Right forelimb (tissue), 1 donor: ENCODE data around the gene NKIRAS2.

ENCODE experiments used
- DNase-seq: peaks from one replicate; pipeline ENCODE4 v3.0.0-alpha.2; 2018

The NKIRAS2 gene

DNA sequence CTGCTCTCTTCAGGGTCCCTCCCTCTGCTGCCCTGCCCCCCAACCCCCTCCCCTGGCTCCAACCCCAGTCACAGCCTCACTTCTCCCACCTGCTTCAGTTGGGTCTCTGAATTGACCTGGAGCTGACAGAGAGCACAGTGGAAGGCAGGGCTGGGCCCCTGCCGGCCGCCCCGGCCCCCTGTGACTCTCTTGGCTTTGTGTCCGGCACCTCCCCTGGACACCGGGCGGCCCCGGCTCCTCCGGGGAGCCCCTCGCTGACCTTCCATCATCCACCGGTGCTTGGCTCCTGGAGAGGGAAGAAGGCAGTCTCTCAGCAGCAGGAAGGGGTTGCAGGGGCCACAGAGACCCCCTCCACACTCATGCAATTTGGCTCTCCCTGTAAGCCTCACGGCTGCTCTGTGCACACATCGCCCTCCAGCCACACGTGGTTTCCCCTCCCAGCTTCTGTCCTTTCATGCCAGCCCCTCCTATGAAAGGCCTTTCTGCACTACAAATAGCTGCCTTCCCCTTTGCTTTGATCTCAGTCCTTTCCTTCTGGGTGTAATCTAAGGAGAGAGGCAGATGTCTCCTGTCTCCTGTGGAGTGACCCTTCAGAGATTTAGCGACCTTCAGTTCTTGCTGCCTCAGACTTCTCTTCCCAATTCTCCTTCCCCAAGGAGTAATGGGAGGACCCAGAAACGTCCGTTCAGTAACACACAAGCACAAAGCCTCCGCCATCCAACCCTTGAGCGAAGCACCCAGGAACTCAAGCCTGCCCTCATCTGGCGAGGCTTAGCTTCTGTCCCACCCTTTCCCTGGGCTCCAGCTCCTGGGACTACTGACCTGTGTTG, 8.3 kb downstream of the NKIRAS2 start:
- DNase-seq = no peak

DNA sequence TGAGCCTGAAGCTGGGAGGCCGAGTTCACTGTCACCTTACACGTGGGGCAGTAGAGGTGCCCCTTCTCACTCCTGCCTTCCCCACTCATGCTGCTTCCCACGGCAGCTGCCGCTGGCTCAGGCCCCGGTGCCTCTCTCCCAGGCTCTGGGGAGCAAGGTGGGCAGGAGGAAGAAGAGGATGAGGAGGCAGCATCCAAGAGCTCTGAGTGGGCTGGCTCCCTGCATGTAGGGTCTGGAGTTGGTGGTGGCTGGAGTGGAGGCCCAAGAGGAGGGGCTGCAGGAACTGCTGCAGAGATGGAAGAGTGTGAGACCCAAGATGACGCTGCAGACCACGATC, 8.9 kb downstream of the NKIRAS2 start:
- no peak for DNase-seq

DNA sequence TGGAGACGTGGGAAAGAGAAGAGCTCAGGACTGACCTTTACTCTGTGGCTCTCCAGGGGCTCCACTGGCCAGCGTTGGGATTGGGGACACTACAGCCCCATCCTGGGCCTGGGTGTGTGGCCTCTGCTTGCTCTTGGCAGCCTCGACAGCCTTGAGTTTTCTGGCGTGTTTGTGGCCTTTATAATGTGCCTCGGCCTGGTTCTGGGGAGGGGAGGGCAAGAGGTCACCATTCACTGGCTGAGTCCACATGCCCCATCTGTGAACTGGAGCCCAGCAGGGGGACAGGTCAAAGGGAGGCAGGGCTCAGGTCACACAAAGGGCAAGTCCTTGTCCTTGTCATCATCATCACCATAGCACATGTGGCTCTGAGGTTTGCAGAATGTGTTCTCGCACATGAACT, 11.7 kb downstream of the NKIRAS2 start:
- no peak for DNase-seq

DNA sequence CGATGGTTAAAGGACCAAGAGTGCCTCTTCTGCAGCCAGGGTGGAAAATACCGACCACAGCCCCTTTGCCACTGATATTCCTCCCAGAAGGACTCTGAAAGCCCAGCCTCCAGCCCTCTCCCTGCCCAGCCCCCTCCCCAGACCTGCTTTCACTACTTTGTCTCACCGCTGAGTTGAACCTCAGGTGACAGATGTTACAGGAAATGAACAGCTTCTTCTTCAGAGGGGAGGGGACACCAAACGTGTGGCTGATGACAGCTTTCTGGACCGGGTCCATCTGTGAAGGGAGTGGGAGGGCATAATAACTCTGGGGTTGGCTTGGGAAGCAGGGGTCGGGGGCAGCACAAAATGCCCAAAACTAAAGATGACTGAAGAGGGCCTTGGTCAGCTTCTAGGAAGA, 14.2 kb downstream of the NKIRAS2 start:
- DNase-seq = no peak

DNA sequence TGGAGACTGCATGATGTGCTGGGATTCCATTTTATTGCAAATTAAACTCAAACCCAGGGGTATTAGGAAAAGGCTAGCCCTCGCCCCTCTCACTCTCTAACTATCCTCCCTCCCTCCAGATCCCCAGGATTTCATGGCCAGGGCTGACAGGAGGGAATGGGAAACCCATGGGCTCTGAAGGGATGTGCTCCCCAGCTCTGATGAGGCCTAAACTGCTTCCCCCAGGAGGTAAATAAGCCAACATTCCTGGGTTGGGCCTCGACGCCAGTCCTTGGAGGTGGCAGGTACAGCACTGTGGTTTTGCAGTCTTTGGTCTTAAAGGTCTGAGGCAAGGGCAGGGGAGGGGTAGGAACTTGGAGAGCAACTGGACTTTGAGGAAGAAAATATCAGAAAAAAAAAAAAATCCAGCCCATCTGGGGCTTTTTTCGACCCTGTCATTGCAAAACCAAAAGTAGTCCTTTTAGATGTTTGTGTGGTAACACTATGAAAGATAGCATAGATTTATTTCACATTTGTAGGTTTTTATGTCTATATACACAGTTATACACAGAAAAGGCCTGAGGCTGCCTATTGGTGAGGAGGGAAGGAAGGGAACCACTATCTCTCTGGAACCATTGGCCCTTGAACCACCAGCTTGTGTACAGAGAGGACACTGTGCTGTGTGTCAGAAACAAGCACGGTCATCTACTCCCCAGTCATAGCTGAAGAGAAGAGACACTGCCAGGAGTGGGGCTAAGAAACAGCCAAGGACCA, 18.5 kb downstream of the NKIRAS2 start:
- no peak for DNase-seq

DNA sequence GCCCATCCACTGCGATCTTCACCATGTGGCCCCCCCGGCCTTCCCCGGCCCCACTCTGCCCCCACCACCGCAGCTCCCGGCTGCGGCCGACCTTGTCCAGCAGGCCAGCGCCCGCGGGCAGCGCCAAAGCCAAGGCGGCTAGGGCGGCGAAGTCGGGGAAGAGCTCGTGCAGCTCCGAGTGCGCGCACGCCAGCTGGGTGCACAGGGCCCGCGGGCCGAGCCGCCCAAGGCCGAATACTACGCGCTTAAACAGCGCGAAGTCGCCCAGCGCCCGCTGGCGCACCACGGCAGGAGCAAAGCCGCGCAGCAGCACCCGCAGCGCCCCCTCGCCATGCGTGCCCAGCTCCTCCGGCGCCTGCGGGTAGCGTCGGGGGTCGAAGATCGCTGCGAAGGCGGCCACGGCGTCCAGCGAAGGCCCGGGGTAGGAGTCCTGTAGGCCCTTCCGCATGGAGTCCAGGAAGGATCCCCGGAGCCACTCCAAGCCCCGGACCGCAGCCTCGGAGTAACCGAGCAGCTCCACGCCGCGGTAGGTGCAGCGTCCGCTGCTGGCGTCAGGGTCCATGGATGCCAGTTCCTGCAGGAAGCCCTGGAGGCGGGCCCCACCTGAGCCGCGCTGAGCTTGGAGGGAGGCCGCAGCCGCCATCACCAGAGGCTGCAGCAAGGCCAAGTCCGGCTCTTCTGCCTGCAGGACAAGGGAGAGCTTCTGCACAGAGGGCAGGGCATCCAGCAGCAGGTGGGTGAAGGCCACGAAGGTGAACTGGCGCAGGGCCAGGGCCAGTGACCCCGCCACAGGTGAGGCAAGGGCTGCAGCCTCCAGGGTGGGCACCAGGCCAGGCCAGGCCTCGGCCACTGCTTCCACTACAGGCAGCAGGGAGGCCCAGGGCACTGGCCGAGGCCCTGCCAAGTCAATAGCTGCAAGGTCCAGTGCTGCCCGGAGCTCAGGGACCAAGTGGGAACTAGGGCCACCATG, 20.2 kb downstream of the NKIRAS2 start:
- no peak for DNase-seq

DNA sequence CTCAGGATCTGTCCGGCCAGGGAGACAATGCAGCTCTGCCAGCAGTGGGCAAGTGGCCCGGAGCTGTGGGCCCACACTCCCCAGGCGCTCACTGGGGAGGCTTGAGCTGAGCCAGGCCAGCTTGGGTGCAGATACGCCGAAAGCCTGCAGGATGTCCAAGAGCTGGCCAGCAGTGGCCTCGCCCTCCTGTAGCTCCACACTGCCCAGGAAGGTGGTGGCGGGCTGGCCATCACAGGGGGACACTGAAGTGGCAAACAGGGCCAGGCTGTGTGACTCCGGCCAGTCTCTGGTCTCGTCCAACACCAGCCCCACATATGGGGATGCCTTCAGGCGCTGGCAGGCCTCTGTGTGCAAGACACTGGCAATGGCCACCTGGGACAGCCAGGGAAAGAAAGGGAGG, 20.9 kb downstream of the NKIRAS2 start:
- no peak for DNase-seq

DNA sequence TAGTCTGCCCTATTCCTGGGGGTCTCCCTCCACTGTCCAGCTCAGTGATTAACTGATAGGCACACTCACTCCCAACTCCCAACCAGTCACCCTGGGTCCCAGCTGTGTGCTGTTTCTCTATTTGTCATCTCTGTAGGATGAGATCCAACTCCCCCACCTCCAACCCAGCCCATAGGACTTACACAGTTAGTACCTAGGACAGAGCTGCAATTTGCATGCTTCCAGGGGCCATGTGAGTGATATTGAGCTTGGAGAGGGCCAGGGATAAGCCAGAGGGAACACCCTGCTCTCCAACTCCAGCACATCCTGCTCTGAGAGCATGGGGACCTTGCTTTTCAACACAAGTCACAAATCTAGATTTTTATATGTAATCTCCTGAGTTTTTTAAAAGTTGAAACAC, 21.7 kb downstream of the NKIRAS2 start:
- no peak for DNase-seq

DNA sequence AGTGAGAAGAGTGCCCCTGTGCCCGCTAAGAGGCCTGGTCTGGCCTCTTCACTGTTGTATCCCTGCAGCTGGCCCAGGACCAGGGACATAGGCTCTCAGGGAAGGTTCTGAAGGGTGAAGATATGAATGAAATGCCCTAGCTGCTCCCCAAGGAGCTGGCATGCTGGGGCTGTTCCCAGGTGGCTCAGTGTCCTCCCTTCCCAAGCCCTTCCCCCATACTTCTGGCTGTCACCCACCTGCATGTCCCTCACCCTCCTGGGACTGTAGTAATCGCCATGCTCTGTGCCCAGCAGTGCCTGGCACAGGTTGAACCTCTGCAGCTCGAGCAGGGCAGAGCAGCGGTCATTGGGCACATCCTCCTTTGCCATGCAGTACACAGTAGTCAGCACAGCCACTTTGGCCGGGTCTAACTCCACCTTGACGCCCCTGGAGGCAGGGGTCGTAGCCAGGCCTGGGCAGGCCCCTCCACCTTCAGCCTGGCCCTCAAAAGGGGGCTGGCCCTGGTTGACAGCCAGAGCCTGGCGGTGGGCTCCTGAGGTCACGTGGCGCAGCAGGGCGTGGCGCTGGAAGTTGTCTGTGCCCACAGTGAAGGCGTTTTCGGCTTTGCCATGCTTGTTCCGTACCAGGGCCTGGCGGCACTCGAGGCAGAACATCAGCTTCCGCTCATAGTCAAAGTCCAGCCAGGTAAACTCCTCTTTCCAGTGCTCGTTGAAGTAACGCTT, 22.9 kb downstream of the NKIRAS2 start:
- DNase-seq = no peak

DNA sequence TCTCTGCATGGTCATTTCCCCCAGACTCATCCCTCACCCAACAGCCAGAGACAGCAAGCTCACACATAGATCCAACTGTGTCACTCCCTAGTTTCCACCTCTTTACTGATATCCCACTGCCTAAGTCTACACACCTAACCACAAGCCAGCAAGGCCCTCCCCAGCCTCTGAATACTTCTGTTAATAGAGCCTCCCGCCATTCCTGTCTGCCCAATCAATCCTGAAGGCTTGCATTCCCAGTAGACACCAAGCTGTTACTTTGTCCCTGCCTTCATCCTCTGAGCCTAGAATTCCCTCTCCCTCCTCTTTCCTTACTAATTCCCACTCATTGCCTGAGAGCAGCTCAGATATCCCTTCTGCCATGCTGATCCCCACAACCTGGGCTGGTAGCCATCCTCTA, 25.8 kb downstream of the NKIRAS2 start:
- DNase-seq = no peak

DNA sequence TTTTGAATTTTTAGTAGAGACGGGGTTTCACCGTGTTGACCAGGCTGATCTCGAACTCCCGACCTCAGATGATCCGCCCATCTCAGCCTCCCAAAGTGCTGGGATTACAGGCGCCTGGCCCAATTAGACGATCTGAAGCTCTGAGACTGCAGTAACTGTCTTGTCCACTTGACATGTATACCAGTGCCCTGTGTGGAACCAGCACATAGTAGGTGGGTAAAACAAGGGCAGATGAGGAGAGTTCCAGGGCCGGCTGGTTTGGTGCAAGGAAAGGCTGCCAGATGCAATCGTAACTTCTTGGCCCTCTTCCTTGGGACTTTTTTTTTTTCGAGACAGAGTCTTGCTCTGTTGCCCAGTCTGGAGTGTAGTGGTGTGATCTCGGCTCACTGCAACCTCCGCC, 27.5 kb downstream of the NKIRAS2 start:
- DNase-seq = no peak

DNA sequence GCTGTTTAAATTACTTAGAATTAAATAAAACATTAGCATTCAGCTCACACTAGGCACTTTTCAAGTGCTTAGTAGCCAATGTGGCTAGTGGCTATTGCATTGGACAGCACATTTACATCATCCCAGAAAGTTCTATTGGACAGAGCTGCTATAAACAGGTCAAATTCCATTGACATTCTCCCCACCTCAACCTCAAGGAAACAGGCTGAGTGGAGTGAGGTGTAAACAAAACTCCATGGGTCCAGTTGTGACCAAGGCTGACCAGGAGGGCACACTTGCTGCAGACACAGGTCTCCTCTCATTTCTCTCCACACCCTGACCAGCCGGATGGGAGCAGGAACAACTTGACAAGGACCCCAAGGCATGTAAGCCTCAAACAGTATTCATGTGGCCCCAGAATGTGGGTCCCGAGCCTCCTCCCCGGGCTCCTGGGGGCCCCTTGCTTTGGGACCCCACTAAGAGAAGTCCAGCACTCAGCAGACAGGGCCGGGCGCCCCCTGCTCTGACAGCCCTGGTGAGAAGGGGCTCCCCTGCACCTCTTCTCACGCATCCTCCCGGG, 30.0 kb downstream of the NKIRAS2 start:
- peak; percentile 63 for DNase-seq

DNA sequence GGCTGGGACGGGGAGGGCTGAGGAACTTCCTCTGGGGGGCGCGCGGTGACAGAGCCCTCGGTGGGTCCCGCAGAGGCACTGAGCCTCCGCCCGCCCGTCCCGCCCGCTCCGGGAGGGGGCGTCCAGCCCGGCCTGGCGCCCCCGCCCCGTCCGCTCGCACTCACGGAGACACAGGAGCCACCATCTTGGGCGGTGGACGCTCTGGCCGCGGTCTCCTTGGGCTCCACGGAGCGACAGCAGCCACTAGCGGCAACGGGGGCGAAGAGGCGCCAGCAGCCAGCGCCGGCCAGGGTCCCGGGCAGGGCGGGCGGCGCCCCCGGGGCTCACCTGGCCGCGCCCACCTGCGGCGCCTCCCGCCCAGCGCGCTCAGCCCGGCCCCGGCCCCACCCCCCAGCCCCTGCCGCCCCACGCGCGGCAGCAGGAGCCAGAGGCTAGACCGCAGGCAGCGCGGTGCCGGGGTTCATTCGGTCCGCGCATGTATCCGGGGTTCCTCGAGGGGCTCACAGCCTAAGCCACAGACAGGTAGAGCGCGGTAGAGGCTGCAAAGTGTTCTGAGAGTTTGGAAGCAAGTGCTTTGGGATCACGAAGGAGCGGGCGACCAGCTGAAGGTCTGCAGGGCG, 30.6 kb downstream of the NKIRAS2 start, which contains the start of gene C17orf113:
C17orf113 (minus strand) TSS at position 209 of the 620 bp plus-strand sequence. CDS start 7,225 bp downstream, outside the sequence.
- DNase-seq = peak; percentile 73

DNA sequence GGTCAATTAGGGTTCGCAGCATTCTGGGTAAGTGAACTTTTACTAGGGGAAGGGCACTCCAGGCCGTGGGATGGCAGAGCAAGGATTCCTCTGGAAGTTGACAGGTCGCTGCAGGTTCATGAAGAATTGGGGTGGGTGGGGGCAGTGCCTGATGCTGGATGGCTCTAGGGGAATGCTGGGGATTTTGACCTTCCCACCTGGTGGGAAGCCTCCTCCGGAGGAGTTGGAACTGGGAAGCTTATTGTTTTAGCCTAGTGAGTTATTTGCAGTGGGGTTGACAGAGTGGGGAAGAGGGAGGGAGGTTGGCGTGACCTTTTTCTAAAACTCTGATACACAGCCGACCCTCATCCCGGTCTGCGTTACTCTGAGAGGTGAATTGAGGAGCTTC, 31.1 kb downstream of the NKIRAS2 start:
- no peak for DNase-seq

DNA sequence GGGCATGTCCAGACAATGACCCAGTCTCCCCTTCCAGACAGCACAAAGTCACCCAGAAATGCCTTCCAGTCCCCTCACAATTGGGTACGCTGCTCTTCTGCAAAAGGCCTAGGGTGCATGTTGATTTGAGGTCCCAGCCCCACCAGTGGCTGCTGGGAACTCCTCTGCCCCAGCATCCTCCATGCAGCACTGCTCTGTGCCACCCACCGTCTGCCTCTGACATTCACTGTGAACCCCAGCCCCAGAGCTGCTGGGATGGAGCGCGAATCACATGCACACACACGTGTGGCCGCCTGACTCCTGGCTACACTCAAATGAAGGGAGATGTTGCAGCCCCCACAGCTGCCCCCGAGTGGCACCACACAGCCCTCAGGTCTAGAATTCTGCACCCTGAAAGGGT, 31.8 kb downstream of the NKIRAS2 start:
- no peak for DNase-seq

DNA sequence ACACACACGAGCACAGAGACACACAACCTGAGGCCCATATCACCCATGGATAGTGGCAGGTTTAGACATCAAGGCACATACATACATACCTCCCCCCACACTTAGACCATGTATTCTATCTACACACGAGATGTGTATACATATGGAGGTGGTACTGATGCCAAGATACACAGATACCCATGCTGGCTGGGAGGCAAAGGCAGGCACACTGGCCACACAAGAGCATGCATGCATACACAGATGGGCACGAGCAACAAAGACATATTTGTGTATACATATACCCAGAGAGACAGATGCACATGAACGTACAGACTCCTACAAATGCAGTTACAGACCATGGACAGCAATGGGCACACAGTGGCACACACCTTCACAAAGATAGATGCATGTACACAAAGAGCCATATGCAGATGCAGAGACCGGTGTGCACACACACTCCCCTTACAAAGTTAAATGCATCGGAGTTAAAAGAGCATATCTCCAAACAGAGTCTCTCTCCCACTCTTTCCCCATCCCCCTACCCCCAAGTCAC, 32.5 kb downstream of the NKIRAS2 start:
- DNase-seq = no peak

DNA sequence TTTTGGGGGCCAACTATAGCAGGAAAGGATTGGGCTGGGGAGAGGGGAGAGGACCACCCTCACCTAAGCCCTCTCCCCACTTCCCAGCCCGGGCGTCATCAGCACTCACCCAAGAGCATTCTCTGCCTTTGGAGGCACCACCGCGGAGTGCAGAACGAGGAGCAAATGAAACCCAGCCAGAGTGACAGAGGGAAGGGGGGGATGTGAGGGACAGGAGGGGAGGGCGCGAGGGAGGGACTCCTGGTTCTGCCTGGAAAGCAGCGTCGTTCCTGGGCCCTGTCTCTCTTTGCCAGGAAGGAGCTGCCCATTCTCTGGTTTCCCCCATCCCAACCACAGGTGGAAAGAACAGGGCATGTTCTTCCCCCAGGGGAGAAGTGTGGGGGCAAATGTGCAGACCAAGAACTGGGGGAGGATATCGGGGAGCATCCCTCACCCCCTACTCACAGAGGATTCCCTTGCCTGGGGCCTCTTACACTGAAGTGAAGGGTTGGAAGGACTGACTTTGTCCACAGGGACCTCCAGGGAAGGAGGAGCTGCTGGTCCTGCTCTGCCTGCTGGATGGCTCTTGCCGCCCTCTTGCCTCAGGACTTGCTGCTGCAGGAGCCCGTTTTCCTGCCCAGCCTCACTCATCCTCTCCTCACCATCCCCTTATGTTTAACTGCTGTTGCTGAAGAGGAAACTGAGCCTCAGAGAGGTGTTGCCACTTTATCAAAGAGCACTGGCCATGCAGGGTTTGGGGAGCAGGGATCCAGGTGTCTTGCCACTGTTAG, 34.0 kb downstream of the NKIRAS2 start:
- DNase-seq = no peak

DNA sequence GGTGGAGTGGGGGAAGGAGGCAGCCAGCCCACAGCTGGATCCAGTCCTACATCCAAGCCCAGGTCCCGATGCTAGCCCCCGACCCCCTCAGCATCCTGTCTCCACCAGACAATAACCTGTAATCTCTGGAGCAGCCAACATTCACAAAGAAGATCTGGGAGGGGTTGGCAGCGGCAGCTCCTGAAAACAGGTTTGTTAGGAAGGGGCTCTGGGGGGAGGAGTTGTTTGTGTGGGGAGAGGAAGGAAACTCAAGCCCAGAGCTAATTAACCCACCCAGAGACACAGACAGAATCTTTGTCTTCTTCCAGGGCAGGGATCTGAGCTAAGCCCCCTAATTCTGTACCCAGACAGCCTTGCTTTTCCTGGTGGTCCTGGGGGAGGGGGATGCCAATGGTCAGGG, 35.1 kb downstream of the NKIRAS2 start:
- DNase-seq = no peak

DNA sequence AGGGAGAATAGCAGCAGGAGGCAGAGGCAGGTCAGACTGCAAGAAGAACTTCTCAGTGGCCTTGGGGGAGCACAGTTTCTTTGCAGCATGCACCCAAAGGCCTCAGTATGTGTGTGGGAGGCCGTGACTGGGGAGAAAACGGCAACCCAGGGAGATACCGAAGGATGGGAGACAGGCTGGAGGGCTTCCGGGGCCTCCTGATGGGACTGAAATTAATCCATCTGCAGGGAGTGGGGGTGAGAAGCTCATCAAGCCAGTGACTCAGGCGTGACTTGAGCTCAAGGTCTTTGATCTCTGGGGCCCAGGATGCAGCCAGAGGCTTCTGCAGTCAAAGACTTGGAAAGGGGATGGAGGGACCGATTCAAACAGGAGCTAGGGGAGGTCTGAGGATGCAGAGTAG, 35.6 kb downstream of the NKIRAS2 start:
- DNase-seq = no peak

DNA sequence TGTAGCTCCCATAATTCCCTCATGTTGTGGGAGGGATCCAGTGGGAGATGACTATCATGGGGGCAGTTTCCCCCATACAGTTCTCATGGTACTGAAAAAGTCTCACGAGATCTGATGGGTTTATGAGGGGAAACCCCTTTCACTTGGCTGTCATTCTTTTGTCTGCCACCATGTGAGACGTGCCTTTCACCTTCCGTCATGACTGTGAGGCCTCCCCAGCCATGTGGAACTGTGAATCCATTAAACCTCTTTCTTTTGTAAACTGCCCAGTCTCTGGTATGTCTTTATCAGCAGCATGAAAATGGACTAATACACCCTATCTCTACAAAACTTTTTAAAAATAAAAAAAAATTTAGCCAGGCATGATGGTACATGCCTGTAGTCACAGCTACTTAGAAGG, 36.7 kb downstream of the NKIRAS2 start:
- DNase-seq = no peak

DNA sequence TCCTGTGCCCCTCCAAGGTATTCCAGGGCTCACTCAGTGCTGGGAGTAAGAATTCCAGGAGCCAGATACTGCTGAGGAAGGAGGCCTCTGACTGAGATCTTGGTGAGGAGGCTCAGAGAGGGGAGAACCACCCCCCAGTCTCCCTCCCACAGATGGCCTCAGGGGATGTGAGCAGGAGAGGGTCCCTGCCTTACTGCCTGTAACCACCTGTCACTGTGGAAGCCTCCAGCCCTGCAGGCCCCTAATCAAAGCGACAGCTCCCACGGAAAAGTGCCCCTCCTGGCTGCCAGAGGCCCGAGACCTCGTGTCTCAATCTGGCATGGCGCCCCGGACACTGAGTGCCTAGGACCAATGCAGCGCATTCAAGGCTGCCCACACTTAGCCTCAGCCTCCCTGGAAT, 38.2 kb downstream of the NKIRAS2 start:
- DNase-seq = no peak
